PC-9 (cell line): ENCODE results near the gene B4GALNT3. TPM values are rescaled to one million over a fixed set of nuclear protein-coding genes. Genes with fewer than 3 reads are reported as not detected.

Experiments
- BruUV-seq: library from RNA; stranded (reverse); fragments of 400-500 nt; replicated peaks from 2 replicates; lab custom pipeline; 2021; lab: Mats Ljungman, UMichigan
- CTCF ChIA-PET: fragments of 300-600 bp; sonication (Branson Sonifier 250); formaldehyde crosslinking; loops from one replicate; lab custom pipeline; 2022; ENCODE audit warnings: antibody characterized with exemption; lab: Charles Lee
- POLR2A ChIA-PET: fragments of 300-600 bp; sonication (Branson Sonifier 250); formaldehyde crosslinking; loops from one replicate; lab custom pipeline; 2022; ENCODE audit warnings: antibody characterized with exemption; ENCODE audit not compliant: unreplicated experiment; lab: Charles Lee
- DNase-seq, 2 experiments: peaks; one replicate each; pipeline versions ENCODE4 v3.0.0 to v3.0.0-alpha.2; 2015 to 2022; ENCODE audit warnings: mixed read lengths in 1 of 2
- H2AFZ ChIP-seq: fragments of 200-600 bp; sonication (generic); 2 replicates; pipeline ENCODE4 v1.8.1; 2017; ENCODE audit warnings: antibody characterized with exemption
- H3F3A ChIP-seq: fragments of 200-600 bp; sonication (generic); 2 replicates; pipeline ENCODE4 v1.8.1; 2017; ENCODE audit warnings: antibody characterized with exemption, mild to moderate bottlenecking, low read depth; ENCODE audit not compliant: insufficient read depth
- H3K27ac ChIP-seq: fragments of 200-600 bp; sonication (generic); 2 replicates; pipeline ENCODE4 v1.6.1; 2016; ENCODE audit warnings: mixed run types
- H3K27me3 ChIP-seq: fragments of 200-600 bp; sonication (generic); 2 replicates; pipeline ENCODE4 v1.6.1; 2016; ENCODE audit warnings: low read depth, mixed run types; ENCODE audit not compliant: insufficient read depth
- H3K36me3 ChIP-seq: fragments of 200-600 bp; sonication (generic); 2 replicates; pipeline ENCODE4 v1.6.1; 2016; ENCODE audit warnings: low read depth, mixed run types
- H3K4me1 ChIP-seq: fragments of 200-600 bp; sonication (generic); replicated peaks from 2 replicates; pipeline ENCODE4 v1.6.1; 2016; ENCODE audit warnings: mixed run types; ENCODE audit not compliant: insufficient read depth
- H3K4me2 ChIP-seq: fragments of 200-600 bp; sonication (generic); 2 replicates; pipeline ENCODE4 v1.6.1; 2017; ENCODE audit warnings: mixed run types
- H3K4me3 ChIP-seq: fragments of 200-600 bp; sonication (generic); 2 replicates; pipeline ENCODE4 v1.6.1; 2016; ENCODE audit warnings: mixed run types
- H3K79me2 ChIP-seq: fragments of 200-600 bp; sonication (generic); 2 replicates; pipeline ENCODE4 v1.6.1; 2017; ENCODE audit warnings: low read depth, mixed run types
- H3K9me2 ChIP-seq: fragments of 200-600 bp; sonication (generic); 2 replicates; pipeline ENCODE4 v1.8.1; 2017; ENCODE audit warnings: mild to moderate bottlenecking; ENCODE audit not compliant: insufficient read depth
- H3K9me3 ChIP-seq: fragments of 200-600 bp; sonication (generic); 2 replicates; pipeline ENCODE4 v1.8.1; 2016; ENCODE audit warnings: low read depth; ENCODE audit not compliant: insufficient read depth
- H4K20me1 ChIP-seq: fragments of 200-600 bp; sonication (generic); 2 replicates; pipeline ENCODE4 v1.8.1; 2017; ENCODE audit not compliant: insufficient read depth
- EZH2 ChIP-seq: fragments of 200-600 bp; sonication (generic); IDR thresholded peaks from 2 replicates; pipeline ENCODE4 v1.8.0; 2017; ENCODE audit warnings: antibody characterized with exemption, low read depth
- intact Hi-C: fragments of 100-400 bp; cut with micrococcal nuclease; formaldehyde crosslinking; loops from one replicate; pipeline ENCODE4 v1.10.0; 2022; ENCODE audit not compliant: unreplicated experiment
- total RNA-seq: library from RNA; stranded (reverse); gene quantifications from 2 replicates; pipeline ENCODE4 v1.2.3, GENCODE V29; 2021
- TF ChIP-seq, protein P1 (sequence below): fragments of 200-600 bp; sonication (generic); conservative IDR thresholded peaks from 2 replicates; pipeline ENCODE4 v1.6.1; 2017; ENCODE audit warnings: mixed run types, antibody characterized with exemption, mild to moderate bottlenecking, moderate library complexity

Gene B4GALNT3
- total RNA-seq, 1 experiment from 2014 or later: 8.0 TPM

DNA sequence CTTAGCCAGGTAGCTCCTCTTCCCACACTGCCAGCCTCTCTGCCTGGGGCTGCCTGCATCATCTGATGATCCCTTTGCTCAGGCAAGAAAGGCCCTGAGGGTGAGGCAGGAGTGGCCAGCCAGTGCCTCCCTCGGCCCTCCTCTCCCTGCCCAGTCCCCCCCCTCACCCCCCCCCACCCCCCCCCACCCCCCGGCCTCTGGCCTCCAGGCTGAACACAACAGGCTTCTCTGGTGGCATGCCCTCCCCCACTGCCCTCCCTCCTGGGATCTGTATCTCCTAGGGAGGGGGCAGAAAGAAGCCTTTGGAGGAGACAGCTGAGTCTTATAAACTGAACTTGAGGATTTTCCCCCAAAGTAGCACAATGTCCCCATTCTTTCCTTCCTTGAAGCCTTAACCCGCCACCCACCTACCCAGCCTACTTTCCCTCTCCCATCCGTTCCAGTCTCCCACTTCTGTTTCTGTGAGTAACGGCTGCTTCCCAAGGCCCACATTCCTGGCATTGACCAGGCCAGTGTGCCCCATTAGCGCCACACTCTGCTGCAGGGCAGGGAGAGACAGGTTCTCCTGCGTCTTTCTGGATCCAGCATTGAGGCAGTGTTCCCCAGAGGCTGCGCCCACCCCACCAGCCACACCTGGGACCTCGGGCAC lies 82.1 kb downstream of the B4GALNT3 start:
- H3F3A ChIP-seq: peaks cover 15% of the 10 kb centered on the region
- H3K4me3 ChIP-seq: no peak overlapping the region
- peaks cover 32% of the 10 kb centered on the region for H3K4me1 ChIP-seq
- H3K27me3 ChIP-seq: no peaks in the 10 kb centered on the region
- H3K9me2 ChIP-seq: no peaks in the 10 kb centered on the region
- intact Hi-C loops: loop anchor here (1.0 kb wide), 1 partner anchor 38 kb away; no protein-coding TSS in a partner anchor
- H3K36me3 ChIP-seq: no peaks in the 10 kb centered on the region
- no peak overlapping the region for H3K27ac ChIP-seq
- no TSS peak for BruUV-seq
- H2AFZ ChIP-seq: no peak overlapping the region
- ChIA-PET CTCF (interaction anchor here (0.6 to 0.7 kb wide), 2 partner anchors 407 to 1271 kb away, joined by 3 read pairs; partner anchors contain the start of gene RAD52), POLR2A (interaction anchor here (0.6 to 1.6 kb wide), 3 partner anchors 13 to 78 kb away, joined by 8 to 33 read pairs (median 22); no protein-coding TSS in a partner anchor)
- no peaks in the 10 kb centered on the region for H4K20me1 ChIP-seq
- DNase-seq: peak; percentile 57 to 79
- no peaks in the 10 kb centered on the region for H3K9me3 ChIP-seq
- 0 out of 2 replicates have a peak overlapping the region, but pooled peaks have one; percentile 21 for H3K4me2 ChIP-seq
- no peaks in the 10 kb centered on the region for H3K79me2 ChIP-seq
- no peak for TF ChIP-seq EZH2
- TF ChIP-seq, protein P1, sequence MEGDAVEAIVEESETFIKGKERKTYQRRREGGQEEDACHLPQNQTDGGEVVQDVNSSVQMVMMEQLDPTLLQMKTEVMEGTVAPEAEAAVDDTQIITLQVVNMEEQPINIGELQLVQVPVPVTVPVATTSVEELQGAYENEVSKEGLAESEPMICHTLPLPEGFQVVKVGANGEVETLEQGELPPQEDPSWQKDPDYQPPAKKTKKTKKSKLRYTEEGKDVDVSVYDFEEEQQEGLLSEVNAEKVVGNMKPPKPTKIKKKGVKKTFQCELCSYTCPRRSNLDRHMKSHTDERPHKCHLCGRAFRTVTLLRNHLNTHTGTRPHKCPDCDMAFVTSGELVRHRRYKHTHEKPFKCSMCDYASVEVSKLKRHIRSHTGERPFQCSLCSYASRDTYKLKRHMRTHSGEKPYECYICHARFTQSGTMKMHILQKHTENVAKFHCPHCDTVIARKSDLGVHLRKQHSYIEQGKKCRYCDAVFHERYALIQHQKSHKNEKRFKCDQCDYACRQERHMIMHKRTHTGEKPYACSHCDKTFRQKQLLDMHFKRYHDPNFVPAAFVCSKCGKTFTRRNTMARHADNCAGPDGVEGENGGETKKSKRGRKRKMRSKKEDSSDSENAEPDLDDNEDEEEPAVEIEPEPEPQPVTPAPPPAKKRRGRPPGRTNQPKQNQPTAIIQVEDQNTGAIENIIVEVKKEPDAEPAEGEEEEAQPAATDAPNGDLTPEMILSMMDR: no peak

- ChIA-PET CTCF (no interaction called here), POLR2A (interaction anchor here (1.6 kb wide), 1 partner anchor 79 kb away, joined by 8 read pairs; no protein-coding TSS in a partner anchor)
- intact Hi-C loops: loop anchor here (1.0 kb wide), 1 partner anchor 39 kb away; no protein-coding TSS in a partner anchor
- BruUV-seq: no TSS peak
- H3K4me2 ChIP-seq: no peak overlapping the region
- no peaks in the 10 kb centered on the region for H3K9me3 ChIP-seq
- no peaks in the 10 kb centered on the region for H4K20me1 ChIP-seq
- no peak overlapping the region for H3K27ac ChIP-seq
- H2AFZ ChIP-seq: no peak overlapping the region
- peaks cover 28% of the 10 kb centered on the region for H3K4me1 ChIP-seq
- no peak for DNase-seq
- no peak for TF ChIP-seq EZH2
- TF ChIP-seq, protein P1: no peak
- H3K36me3 ChIP-seq: no peaks in the 10 kb centered on the region
- H3F3A ChIP-seq: peaks cover 15% of the 10 kb centered on the region
- H3K27me3 ChIP-seq: no peaks in the 10 kb centered on the region
- no peak overlapping the region for H3K4me3 ChIP-seq
- no peaks in the 10 kb centered on the region for H3K79me2 ChIP-seq
- H3K9me2 ChIP-seq: no peaks in the 10 kb centered on the region
Observed at GRCh38 chr12:542395-543113, 82.8 kb downstream of the B4GALNT3 start.

GRCh38 chr12:543114-543451 lies 83.3 kb downstream of the B4GALNT3 start:
- POLR2A ChIA-PET: no interaction called here

More at GRCh38 chr12:543114-543451, 83.3 kb downstream of the B4GALNT3 start:
- Histone ChIP-seq H3K4me3 (no peak overlapping the region), H2AFZ (no peak overlapping the region), H4K20me1 (no peaks in the 10 kb centered on the region), H3K27me3 (no peaks in the 10 kb centered on the region), H3K9me3 (no peaks in the 10 kb centered on the region), H3K4me2 (no peak overlapping the region), H3F3A (peaks cover 15% of the 10 kb centered on the region), H3K79me2 (no peaks in the 10 kb centered on the region), H3K36me3 (no peaks in the 10 kb centered on the region), H3K4me1 (peaks cover 23% of the 10 kb centered on the region), H3K27ac (no peak overlapping the region), H3K9me2 (no peaks in the 10 kb centered on the region)
- CTCF ChIA-PET: no interaction called here
- BruUV-seq: no TSS peak
- TF ChIP-seq, protein P1: no peak
- TF ChIP-seq EZH2: no peak
- intact Hi-C loops: no loop called here
- no peak for DNase-seq
